Stimulated activated CD8-positive, alpha-beta memory T cell treated with anti-CD3 and anti-CD28 coated beads, Interleukin-15, amount 100 ng/mL, for 24 hours (primary cell): Measurements from ENCODE around the gene RGR.

Experiments
- DNase-seq: peaks from one replicate; pipeline ENCODE4 v3.0.0-alpha.2; 2020; ENCODE audit warnings: low read depth

The RGR gene

DNA sequence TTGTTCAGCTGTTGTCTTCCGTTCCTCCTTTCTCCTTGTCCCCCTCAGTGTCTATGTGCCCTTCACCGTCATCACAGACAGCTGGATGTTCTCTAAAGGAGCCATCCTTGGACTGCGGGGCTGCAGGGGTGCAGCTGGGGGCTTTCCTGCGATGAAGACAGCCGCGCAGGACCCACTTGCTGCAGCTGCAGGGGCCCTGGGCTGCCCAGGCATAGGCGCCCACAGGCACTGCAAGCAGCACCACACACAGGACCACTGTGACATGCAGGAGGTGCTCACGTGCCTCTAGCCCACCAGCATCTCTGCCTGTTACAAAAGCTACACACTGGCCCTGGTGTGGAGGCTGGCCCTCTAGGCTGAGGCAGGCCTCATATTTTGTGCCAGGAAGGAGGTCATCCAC, 22.9 kb upstream of the RGR start:
- DNase-seq = no peak

DNA sequence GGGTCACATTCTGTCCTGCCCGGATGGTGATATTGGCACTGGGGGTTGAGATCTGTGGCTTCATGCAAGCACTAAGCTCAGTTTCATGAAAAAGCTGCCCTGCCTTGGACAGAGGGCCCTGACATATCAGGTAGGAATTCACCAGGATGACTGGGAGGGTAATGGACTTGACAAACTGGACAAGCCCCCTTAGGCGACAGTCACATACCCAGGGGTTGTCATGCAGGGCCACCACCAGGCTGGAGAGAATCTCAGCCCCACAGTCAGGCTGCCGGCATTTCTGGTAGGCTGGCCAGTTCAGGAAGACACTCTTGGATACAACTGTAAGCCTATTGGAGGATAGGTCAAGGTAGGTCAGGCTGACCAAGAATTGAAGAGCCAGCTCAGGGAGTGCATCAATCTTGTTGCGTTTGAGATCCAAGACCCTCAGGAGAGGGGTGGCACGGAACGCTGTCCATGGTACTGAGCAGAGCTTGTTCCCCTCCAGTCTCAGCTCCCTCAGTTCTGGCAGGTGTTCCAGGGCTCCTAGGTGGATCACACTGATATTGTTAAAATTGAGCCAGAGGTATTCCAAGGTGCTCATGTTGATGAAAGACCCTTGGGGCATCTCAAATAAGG, 20.3 kb upstream of the RGR start:
- DNase-seq = no peak

DNA sequence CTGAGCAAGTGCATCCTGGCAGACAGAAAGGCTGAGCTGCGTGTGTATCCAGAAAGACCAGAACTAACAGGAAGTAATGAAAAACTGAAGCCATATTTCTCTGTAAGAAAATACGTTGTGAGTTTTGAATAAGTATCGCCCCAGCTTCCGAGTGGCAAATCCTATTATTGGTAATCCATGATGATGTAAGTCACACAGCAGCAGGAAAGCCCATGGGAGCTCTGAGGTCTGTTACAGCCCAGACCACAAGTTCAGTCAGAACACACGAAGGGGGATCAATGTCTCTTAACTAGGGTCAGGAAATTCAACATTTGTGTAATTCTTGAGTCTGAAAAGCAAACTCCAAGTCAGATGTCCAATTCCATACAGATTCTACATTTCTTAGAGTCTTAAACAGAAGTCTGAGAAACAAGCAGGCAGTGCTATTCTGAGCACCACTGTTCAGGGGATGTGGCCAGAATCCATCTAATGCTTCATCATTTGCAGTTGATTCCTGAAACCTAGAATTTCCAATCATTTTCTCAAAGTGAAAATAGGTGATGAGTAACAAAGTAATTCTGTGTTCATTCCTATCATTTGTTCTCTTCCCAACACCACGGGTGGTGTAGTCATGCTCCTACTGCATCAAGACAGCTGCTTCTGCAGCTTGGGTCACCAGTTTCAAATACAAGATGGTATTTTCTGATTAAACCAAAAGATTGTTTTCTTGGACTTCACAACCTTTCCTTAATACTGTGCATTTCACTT, 19.3 kb upstream of the RGR start, which contains the start of gene LRIT2:
Gene LRIT2, minus strand, starts transcription at position 118 of the 747 bp plus-strand sequence. Its CDS starts 24 bp downstream, at position 94.
- DNase-seq = no peak

DNA sequence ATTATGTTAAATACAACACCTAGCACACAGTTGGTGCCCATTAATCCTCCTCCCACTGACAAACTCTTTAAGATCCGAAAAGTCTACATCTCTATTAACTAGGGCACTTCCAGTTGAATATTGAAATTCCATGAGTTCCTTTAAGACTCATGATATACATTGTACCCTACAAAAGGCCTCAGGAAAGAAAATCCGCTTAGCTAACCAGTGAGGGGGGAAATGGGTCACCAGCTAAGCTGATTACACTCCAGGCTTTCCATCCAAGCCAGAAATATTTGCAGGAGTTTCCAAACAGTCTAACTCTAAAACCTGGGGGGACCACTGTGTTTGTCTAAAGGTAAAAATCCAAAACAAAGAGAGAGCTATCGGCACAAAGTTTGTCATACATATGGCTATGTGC, 18.2 kb upstream of the RGR start:
- DNase-seq = no peak

DNA sequence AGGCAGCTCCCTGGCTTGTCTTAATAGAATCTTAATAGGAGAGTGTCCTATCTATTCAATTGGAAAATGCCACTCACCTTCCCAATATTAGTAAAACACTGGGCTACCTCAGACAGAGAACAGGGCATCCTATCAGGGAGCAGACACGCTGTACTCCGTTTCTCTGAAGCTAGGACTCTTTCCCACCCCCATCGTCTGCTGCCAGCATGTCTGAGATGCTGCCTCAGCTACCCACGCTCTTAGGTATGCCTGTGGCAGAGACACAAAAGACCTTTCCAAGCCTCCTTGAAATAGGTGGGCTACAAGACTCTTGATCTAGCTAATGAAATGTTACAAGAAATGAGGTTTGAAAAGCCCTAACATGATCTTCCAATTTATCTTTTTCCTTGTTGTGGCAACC, 17.0 kb upstream of the RGR start:
- DNase-seq = no peak

DNA sequence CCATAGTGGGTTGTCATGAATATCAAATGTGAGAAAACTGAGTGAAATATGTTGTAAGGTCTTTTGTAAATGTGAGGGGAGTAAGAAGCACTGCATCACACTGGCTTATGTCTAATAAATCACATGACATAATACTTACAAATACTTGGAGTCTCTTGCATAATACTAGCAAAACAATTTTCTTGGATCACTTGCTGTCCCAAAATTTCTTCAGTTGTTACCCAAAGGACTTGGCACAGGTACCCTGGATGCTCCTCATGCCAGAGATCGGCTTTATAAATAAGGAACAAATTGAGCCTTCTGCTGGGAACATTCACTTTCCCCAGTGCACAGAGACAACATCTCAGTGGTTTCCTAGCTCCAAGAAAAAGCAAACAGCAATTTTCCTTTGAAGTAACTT, 14.5 kb upstream of the RGR start:
- DNase-seq = no peak

DNA sequence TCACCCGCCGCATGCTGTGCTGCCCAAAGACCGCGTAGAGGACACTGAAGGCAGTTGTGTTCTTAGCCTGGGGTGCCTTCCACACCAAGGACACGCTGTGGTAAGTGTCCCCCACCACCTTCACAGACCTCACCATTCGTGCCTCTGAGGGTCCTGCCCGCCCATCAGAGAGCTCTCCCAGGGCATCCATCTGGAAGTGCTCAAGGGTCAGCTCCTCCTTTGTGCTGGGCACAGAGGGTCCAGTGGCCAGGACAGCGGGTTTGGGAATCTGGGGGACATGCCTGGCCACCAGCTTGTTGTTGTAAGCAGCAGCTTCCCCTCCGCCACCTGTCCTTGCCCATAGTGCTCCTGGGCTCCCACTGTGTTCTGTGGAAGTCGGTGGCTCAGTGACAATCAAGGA, 12.5 kb upstream of the RGR start:
- DNase-seq = no peak

DNA sequence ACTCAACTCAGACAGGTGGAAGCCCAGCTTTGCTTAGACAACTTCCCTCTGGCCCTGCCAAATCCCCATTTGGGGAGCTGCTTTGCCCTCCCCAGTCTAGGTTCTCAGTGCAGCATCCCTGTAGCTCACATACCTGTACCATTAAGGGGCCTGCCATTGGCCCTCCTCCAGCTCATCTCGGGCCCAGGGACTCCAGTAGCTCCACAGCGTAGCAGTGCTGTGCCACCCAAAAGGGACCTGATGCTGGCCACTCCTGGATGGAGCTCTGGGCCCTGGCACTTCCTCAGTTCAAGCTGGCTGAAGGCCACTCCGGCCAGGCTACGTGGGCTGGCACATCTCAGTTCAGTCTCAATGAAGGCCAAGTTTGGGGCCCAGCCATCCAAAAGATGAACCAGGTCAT, 10.9 kb upstream of the RGR start:
- no peak for DNase-seq

DNA sequence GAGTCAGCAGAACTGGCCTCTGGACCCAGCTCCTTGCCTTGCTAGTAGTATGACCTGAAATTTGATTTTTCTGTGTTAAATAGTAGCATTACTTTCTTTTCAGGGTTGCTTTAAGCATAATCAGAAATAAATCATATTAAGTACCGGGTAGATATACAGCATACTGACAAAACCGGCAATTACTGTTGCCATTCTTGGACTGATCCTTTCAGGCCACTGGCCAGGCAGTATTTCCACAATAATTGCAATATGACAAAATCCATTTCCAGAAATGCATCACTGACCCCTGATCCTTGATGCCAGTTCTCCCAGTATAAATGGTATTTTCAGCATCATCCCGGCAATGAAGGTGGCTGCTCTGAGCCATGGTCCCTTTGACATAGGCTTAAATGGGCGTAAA, 10.4 kb upstream of the RGR start:
- DNase-seq = no peak

DNA sequence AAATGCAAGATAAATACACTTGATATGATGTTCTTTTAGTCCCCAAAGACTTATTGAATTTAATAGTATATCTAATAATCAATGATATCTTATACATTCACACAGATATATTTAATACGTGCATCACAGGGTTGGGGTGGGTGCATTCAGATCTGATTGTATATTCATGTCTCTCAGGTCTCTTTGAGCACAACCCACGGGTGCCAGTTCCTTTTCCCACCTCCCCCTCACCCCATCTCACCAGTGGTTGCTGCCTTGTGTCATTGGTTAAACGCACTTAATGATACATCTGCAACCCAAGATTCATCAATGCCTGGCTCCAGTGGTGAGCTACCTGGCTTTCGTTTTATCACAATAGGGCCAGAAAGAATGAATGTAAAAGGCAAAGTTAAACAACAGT, 9.8 kb upstream of the RGR start:
- DNase-seq = no peak

DNA sequence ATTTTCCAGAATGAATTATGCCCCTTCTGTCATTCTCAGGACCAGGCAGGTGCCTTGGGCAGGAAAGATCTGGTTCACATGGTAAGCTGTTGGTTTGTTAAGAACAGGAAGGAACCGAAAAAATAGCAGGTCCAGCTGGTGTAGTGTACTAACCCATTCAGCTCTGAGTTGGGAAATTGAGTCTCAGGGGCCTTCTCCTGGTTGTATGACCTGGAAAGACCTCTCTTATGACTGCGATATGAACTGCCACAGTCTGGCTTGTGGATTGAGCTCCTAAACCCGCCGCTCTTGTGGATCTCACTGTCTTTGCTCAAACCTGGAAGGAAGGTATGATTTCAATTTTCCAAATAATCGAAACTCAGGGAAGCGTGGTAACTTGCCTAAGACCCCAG, 8.1 kb upstream of the RGR start:
- no peak for DNase-seq

DNA sequence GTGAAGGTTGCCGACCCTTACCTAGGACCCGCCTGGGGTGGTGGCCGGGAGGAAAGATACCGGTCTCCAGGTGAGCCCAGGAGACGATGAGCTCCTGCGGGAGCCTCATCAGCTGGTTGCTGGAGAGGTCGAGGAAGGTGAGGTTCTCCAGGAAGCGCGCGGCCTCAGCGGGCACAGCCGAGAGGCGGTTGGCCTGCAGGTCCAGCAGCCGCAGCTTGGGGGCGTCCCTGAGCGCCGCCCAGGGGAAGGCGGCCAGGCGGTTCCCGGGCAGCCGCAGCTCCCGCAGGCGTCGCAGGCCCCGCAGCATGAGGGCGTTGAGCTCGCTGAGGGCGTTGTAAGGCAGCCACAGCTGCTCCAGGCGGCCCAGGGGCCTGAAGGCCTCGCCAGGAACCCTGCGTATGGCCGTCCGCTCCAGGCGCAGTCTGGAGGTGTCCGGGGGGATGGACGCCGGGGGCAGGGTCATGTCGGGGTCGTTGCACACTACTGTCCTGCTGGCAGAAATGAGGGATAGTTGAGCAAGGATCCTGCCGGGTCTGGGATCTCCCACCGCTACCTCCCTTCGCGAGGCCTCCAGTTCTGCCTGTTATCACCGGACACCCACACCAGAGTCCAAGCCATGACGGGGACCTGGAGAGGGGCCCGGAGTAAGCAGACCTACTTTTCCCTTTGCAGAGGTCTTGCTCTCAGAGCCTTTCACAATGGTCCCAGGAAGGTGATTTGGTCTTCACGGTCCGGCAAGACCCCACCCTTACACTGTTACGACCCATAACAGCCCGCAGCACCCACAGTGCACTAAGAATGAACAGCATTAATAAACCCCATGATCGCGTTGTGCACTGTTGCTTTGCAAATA, 7.4 kb upstream of the RGR start:
- no peak for DNase-seq

DNA sequence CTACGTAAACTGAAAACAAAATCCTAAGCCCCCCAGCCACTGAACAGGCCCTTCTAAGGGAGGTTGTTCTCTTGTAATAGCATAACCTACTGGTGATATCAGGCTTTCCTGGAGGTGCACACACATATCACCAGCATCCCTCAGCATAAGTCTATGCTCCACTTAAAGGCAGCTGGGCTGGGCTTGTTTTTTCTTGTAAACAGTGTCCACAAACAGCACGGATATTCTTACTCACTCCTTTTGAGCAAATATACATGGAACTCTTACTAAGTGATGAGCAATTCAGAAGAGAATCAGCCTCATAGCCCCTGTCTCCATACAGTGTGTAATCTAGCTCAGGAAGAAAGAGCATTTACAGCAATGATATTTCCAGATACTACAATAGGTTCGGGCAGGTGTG, 5.9 kb upstream of the RGR start:
- no peak for DNase-seq

DNA sequence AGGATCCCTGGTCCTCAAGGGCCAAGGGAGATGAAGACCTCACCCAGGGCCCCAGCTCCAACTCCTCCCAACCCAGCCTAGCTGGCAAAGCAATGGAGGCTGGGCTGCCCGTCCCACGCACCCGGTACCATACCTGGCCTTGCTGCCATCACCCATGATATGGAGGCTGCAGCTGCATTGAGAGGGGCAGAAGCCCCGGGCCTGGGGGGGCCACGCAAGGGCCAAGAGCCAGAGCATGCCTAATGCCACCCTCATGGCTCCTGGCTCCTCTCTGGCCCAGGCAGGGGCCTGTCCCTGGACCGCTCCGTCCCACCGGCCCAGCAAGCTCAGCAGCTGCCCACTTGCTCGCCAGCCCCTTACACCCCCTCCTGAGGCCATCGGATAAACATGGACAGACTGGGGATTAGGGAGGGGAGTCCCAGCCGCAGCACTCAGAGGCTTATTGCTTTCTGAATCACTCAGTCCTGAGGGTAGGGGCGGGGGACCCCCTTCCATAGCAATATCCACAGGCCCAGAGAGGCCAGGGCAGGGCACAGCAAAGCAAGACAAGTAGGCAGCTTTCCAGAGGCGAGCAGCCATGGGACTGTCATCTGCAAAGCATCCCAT, 3.6 kb upstream of the RGR start, which contains the start of gene LRIT1:
Gene LRIT1, minus strand, starts transcription at position 362 of the 606 bp plus-strand sequence. Its CDS starts 107 bp downstream, at position 255.
- no peak for DNase-seq

DNA sequence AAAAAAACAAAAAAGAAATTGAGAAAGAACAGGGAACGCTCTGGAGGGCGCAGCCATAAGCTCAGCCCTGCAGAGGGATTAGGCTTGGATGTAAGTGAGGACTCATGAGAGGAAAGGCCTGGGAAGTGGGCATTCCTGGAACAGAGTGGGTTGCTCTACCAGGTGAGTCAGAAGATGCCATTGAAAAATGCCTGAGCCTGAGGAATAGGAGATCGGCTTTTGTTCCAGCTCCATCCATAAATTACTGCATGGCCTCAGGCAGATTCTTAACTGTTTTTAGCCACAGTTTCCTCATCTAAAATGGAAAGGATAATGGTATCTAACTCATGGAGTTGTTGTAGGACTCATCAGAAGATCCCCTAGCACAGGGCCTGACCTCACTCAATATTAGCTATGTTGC, 1.1 kb upstream of the RGR start:
- no peak for DNase-seq

DNA sequence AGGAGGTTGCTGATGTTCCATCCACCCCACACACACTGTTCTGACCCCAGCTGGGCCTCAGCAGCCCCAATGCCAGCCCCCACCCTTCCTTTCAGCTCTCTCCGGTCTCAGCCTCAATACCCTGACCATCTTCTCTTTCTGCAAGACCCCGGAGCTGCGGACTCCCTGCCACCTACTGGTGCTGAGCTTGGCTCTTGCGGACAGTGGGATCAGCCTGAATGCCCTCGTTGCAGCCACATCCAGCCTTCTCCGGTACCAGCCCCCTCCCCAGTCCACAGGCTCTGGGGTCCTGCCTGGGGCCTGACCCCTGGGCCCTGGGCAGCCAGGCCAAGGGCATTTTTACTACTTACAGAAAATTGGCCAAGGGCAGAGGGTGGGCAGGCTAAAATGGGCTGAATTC, 2.6 kb downstream of the RGR start:
- DNase-seq = no peak

DNA sequence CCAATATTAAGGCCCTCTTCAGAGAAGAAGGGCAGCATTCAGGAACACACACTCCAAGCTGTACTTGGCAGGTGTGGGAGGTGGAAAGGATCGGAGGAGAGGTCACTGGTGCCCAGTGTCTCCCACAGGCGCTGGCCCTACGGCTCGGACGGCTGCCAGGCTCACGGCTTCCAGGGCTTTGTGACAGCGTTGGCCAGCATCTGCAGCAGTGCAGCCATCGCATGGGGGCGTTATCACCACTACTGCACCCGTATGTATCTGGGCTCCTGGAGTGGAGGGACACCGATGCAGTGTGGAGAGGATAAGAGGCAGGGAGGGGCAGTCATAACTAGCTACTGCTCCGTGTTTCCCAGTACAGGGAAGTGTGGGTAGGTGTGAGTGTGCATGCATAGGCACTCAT, 3.9 kb downstream of the RGR start:
- no peak for DNase-seq

DNA sequence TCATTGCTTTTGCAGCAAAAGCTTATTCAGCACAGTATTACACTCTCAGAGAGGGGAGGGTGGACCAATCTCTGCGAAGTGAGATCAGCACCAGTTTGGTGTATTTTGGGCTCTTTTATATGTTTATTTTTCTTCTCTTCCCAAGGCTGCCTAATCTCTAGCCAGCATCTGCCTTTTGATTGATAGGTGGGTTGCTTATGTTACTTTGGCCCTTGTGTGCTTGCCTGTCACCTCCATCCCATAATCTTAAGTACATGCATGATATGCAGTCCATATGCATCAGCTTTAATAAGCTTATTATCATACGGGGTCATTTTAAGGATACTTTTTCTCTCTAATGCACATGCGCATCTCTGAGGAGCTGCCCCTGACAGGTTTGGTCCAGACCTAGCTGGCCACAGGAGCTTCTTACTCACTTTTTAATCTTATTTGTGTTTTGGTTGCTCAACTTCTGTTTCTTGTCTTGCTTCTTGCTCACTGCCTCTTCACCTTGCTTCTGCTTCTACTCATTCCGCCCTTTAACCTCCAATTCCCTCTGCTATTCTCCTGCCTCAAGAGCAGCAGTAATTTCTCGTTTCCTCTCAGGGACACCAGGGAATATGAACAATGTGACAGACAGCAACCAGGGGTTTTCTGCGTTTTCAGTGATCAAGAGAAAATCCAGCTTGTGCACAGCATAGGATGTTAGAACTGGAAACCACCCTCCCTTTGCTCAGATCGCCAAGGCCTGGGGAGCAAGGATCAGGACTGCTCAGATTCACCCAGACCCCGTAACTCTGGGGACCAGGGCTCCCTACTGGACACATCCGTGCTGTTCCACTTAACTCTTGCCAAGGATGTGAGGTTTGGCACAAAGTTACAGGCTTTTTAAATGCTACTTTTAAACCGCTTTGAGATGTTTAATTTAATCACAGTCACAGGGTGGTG, 10.0 kb downstream of the RGR start:
- DNase-seq = no peak

DNA sequence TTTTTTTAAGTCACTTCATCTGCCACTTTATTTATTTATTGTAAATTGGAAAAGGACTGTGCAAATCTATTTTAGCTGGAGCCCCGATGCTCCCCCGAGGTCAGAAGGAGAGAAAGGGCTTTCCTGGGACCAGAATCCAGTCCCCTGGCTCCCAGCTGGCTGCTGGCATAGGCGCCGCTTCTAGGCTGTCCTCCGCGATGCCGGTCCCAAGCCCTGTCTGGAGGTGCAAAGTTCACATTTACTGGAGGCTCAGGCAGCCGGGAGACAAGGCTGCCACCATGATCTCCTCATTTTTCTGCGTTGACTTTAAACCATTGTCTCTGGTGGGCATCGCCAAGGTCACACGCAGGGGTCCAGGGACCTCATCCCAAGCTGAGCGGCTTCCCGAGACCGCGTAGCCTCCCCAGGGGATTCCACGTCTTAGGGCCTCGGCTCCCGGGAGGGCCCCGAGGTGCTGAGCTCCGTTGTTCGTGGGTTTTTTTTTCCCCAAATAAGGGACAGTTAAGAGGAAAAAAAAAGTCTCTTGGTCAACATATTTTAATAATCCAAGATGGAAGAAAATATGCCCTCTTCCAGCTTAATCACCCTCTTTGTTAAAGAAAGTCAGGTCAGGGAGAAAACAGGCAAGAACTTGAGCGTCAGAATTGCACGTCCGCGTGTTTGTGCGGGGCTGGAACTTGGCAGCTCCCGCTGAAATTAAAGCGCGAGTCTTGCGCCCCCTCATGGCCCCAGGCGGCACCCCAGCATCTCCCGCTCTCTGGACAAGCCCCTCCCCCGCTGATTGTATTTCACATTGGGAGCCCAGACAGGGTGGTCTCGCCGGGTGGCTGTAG, 11.9 kb downstream of the RGR start:
- DNase-seq = no peak

DNA sequence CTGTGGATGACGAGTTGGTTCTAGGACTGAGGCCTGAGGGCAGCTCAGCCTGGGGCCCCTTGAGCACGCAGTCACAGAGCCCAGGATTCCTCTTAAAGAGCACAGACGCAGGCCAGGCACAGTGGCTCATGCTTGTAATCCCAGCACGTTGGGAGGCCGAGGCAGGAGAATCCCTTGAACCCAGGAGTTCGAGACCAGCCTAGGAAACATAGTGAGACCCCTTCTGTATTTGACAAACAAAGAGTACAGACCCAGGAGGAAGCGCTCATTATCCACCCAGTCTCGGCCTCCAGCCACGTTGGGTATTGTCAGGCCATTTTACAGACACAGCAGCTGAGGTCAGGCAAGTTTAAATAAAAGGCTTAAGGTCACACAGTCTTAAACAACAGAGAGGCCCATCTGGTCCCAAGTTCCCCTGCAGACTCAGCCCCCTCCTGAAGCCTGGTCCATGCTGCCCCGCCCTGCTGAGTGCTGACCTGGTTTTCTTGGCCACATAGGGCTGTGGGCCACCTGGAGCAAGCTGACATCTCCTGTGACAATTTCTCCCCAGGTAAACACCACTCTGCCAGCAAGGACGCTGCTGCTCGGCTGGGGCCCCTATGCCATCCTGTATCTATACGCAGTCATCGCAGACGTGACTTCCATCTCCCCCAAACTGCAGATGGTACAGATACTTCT, 12.6 kb downstream of the RGR start:
- DNase-seq = no peak
